NCI-H460 (cell line): Measurements from ENCODE around the gene OCA2. TPM values are rescaled to one million over a fixed set of nuclear protein-coding genes. Genes with fewer than 3 reads are reported as not detected.
"Not testable (repeated sequence)": the region's sequence is repeated elsewhere in the genome, so short reads cannot be mapped to it uniquely, and the experiment has no call there.

Source experiments
- DNase-seq: peaks from one replicate; pipeline ENCODE4 v3.0.0-alpha.2; 2016; ENCODE audit warnings: low read depth; ENCODE audit errors: extremely low read depth
- total RNA-seq: library from RNA; depleted of rRNA; stranded (reverse); fragments of >200 nt; shearing (Covaris generic); gene quantifications from 2 replicates; pipeline ENCODE4 v1.2.3, GENCODE V29; 2014

Gene OCA2
- total RNA-seq, 1 experiment from 2014 or later, result 0.40 TPM

DNA sequence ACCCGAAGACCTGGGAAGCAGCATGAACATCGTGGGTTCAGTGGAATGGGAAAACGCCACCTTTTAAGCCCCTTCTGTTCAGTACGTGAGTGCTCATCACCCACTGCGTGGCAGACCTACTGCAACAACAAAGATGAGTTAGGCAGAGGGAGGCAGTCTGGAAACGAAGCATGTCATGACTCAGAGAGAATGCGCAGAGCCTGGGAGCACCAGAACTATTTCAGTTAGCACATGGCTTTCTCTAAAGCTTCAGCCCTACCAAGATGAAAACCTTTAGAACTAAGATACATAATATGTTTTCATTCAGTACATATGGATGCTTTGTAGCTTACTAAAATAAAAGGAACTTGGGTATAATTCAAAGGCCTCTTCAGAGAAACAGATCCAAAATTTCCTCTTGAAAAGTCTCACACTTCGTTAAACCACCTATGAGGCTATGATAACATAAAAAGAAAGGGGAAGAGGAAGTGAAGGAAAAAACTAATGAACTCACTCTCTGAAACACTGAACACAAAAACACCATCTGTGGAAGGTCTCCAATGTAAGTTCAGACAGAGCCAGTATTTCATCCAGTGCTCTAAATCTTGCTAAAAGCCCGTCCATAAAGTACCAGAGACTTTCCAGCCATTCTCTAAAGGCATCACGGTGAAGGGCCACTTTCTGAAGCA lies 140.1 kb downstream of the OCA2 start:
- DNase-seq, result no peak

DNA sequence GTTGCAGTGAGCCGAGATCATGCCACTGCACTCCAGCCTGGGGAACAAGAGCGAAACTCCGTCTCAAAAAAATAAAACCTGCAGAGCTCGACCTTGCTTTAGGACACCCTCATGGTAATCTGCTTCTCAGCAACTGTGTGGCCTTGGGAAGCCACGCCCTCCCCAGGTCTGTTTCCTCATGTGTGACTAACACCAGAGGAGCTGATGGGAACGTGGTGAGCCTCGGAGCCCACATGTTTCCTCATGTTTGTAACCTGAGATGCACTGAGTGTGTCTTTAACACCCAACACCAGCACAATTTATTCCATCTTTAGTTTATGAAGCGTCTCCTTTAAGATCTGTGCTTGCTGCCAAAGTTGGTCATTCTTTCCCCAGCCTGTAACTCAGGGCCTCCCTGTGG lies 142.8 kb downstream of the OCA2 start:
- DNase-seq, result no peak

- no peak for DNase-seq
Observed at GRCh38 chr15:27955087-27955486, 144.0 kb downstream of the OCA2 start.

GRCh38 chr15:27952593-27952992 lies 146.5 kb downstream of the OCA2 start:
- not testable (repeated sequence) for DNase-seq

GRCh38 chr15:27951191-27951890 lies 147.8 kb downstream of the OCA2 start:
- no peak for DNase-seq

DNA sequence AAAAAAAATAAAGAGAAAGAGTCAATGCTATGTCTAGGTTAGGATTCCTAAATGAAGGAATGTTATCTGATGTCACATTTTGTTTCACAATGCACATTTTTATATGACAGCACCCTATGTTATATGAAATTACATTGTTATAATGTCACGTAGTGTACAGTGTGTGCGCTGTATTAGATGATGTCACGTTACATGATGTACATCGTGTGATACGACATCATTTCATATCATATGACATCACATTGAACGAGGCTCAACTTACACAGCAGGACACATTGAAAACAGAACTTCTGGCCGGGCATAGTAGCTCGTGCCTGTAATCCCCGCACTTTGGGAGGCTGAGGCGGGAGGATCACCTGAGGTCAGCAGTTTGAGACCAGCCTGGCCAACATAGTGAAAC lies 150.0 kb downstream of the OCA2 start:
- no peak for DNase-seq

DNA sequence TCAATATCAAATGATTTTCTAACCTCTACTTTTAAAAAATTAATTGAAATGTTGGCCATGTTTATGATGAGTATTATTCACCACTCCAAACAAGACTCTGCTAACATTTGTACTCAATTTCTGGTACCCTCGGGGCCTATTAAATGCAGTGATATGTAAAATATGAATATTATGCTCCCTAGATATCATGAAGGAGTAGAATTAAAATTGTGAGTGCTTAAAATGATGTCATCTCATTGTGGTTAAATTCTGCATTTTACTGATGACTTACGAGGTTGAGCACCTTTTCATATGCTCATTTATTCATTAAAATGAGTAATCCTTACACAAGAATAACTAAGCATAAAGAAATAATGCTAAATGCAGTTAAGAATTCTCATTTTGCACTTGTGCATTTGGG lies 159.9 kb downstream of the OCA2 start:
- DNase-seq, result no peak

- DNase-seq, result no peak
Observed at GRCh38 chr15:27937851-27938250, 161.3 kb downstream of the OCA2 start.

DNA sequence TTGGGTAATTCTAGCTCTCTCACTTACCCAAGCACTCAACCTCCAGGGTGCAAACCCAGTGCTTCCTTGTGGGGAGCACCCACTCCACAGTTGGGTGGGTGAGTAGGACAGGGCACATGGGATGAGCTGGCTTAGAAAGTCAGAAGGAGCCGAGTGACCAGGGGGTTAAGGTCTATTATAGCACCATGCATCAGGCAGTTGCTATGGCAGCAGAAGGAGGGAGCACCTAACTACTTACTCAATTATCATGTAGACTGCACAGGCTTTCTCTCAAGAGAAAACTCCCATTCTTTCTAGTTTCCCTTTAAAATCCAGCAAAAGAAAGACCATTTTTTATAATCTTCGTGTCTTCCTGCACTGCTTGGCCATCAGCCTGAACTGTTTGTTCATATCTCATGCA lies 163.0 kb downstream of the OCA2 start:
- no peak for DNase-seq

- no peak for DNase-seq
Observed at GRCh38 chr15:27935328-27935727, 163.8 kb downstream of the OCA2 start.

DNA sequence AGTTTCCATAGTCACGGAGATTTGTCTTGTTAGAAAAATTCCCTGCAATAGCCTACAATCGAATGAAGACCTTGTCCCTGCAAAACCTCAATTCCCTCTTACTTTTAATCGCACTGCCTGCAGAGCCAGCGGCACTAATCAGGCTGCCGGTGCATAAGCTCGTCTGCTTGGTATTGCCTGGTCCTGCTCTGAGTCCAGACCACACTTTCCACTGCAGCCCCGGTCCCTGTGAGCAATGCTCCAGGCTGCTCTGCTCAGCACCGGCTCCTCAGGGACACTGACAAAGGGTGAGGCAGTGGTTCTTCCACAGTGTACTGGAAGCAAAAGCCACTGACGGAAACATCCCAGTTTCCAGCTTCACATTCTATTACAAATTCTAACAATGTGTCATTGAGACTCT lies 164.3 kb downstream of the OCA2 start:
- no peak for DNase-seq

DNA sequence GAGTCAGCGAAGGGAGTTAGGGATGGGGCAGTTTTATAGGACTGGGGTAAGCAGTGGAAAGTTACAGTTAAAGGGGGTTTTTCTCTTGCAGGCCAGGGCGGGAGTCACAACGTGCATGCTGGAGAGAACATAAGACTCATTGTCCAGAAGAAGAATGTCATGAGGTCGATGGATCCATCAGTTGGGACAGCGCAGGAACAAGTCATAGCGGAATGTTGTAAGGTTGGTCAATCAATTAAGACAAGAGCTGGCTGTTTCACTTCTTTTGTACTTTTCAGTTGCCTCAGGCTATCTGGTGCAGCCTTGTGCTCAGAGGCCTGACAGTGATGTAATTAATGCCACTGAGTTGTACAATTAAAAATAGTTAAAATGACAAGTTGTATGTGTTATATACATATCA lies 165.6 kb downstream of the OCA2 start:
- no peak for DNase-seq

DNA sequence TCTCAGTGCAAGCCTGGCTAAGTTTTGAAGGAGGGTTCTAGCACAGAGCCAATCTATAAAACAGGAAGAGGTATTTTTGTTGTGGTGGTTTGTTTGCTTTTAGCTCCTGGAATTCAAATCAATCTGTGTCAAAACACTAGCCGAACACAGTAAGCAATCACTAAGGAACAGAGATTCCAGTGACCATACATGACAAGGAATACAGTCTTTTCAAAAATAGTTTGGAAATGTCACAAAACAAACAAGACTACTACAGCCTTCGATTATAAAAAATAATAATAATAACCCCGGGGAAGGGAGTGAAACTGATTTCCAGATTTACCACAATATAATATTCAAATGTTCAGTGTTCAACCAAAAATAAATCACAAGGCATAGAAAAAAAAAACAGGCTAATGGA lies 166.5 kb downstream of the OCA2 start:
- DNase-seq, result no peak

DNA sequence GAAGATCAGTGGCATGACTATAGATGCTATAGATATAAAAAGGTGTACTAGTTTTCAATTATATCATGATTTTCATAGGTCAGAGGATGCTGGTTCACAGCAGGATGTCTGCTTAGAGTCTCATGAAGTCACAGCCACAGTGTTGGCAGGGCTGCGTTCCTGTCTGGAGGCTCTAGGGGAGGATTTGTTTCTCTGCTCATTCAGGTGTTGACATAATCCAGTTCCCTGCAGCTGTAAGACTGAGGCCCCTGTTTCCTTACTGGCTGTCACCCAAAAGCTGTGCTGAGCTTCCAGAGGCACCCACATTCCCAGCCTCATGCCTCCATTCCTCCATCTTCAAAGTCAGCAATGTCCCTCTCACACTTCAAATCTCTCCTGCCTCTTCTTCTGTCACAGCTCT lies 170.7 kb downstream of the OCA2 start:
- no peak for DNase-seq

DNA sequence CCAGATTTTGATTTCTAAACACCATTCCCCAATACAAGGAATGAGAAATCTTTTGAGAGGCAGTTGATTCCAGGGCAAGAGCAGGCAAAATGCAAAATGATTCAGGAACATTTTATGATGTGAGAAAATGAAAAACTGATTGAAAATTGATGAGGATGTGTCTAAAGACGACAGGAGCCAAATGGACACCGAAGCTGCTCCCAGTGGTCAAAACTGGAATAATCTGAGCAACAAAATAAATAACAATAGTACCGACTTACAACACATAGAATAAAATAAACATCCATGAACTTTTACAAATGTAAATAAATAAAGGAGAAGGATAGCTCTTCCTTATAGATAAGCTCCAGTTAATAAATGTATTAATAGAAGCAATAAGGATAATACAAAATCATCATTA lies 186.8 kb downstream of the OCA2 start:
- no peak for DNase-seq

DNA sequence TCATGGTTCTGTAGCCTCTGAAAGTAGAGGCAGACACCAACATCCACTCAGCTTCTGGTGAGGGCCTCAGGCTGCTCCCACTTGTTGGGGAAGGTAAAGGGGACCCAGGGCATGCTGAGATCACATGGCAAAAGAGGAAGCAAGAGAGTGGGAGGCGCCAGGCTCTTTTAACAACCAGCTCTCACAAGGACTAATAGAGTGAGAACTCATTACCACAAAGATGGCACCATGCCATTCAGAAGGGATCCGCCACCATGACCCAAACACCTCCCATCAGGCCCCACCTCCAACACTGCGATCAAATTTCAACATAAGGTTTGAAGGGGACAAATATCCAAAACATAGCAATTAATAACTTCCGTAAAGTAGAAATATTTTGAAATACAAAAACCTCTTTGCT lies 192.3 kb downstream of the OCA2 start:
- DNase-seq, result no peak

- DNase-seq, result no peak
Observed at GRCh38 chr15:27903405-27903804, 195.7 kb downstream of the OCA2 start.

DNA sequence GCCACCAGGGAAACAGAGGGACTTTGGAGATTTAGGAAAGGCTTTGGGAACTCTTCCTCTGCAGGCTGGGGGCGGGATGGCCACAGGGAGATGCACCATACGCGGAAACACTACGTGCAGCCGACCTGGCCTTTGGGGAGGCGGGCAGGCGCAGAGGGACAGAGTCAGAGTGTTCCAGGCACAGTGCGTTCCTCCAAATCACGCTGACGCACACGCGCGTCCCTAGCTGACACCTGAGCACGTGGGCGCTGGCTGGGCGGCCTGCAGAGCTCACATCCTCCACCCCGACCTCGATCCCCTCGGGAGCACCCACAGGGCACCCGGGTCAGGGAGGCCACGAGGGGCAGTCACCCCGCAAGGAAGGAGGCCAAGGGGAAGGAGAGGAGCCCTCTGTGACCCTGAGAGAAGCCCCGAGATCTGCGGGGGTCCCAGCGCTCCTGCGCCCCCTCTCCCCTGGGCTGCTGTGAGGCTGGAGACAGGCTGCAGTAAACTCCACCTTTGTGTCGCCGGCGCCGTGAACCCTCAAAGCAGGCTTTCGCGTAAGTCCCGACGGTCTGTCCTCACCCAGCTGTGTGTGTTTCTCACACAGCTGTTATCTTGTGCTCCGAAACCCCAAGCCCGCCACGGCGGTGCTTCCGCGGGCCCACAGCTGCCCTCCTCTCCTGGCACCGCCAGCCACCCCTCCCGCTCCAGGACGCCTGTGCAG lies 196.3 kb downstream of the OCA2 start:
- DNase-seq, result no peak

DNA sequence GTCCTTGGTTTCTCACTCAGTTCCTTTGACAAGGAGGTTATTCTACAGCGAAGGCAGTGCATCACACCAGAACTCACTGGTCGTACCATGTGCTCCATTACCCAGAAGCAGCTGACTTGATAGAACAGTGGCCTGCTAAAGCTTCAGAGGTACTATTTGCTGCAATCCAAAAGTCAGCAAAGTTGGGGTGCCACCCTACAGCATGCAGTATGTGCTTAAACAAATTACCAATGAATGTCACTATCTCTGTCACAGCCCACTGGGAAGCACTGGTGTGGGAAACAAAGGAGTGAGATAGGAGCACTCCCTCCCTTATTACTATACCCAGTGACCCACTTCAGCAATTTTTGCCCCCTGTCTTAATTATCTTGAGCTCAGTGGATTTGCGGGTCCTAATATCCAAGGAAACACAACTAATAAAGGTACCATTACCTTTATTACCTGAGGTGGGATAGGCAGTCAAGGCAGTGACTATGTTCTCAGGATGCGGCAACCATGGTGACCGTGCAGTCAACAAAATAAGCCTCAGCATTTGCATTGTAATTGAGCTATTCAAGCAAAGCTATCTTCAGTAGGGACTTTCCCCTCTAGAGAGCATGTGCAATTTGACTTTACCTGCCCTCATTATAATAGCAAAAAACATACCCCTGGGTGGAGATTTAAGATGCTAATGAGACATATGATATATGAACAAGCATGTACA lies 199.4 kb downstream of the OCA2 start:
- DNase-seq, result no peak

DNA sequence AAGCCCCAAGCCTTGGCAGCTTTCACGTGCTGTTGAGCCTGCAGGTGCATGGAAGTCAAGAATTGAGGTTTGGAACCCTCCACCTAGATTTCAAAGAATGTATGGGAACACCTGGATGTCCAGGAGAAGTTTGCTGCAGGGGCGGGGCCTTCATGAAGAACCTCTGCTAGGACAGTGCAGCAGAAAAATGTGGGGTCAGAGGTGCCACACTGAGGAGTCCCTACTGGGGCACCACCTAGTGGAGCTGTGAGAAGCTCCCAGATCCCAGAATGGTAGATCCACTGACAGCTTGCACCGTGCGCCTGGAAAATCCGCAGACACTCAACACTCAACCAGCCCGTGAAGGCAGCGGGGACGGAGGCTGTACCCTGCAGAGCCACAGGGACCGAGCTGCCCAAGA lies 201.6 kb downstream of the OCA2 start:
- DNase-seq, result no peak

DNA sequence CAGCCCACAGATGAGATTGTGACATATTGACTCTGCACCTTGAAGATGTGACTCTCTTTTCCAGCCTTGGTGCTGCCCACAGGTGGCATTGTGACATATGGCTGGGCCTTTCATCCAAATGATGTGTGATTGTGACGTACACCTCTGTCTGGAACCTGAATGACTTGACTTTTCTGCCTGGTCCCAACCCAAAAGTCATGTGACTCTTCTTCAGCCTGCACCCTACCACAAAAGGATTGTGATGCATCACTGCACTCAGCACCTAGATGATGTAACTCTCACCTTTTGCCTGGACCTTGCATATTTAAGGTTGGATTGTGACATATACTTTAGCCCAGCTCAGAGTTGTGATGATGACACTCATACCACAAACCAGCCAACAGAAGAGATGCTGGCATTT lies 204.5 kb downstream of the OCA2 start:
- no peak for DNase-seq
